NCI-H82 treated with DMSO at 0.1 percent for 48 hours (cell line): Measurements from ENCODE around the gene ALCAM.

ENCODE experiments used
- DNase-seq: peaks from one replicate; lab custom pipeline; 2025; ENCODE audit not compliant: unreplicated experiment; lab: John Stamatoyannopoulos, UW

The ALCAM gene

GRCh38 chr3:105356396-105356795 is 10.3 kb upstream of the ALCAM start:
- no peak for DNase-seq

- no peak for DNase-seq
Measured at GRCh38 chr3:105356988-105357387, 9.7 kb upstream of the ALCAM start.

GRCh38 chr3:105359098-105359762 is 7.5 kb upstream of the ALCAM start:
- DNase-seq: no peak

GRCh38 chr3:105360003-105360402 is 6.7 kb upstream of the ALCAM start:
- no peak for DNase-seq

- DNase-seq: no peak
Measured at GRCh38 chr3:105362021-105362665, 4.6 kb upstream of the ALCAM start.

GRCh38 chr3:105364128-105364527 is 2.6 kb upstream of the ALCAM start:
- DNase-seq: no peak

- DNase-seq: no peak
Measured at GRCh38 chr3:105365081-105365390, 1.7 kb upstream of the ALCAM start.

- DNase-seq: no peak
Measured at GRCh38 chr3:105365391-105366325, 1.1 kb upstream of the ALCAM start.

GRCh38 chr3:105367063-105367405 is 325 bp downstream of the ALCAM start:
- no peak for DNase-seq

GRCh38 chr3:105367406-105368213 is 901 bp downstream of the ALCAM start:
- DNase-seq: no peak

- DNase-seq: no peak
Measured at GRCh38 chr3:105368566-105369499, 2.1 kb downstream of the ALCAM start.

- DNase-seq: no peak
Measured at GRCh38 chr3:105369500-105370371, 3.0 kb downstream of the ALCAM start.

GRCh38 chr3:105373383-105373782 is 6.7 kb downstream of the ALCAM start:
- DNase-seq: no peak

- DNase-seq: no peak
Measured at GRCh38 chr3:105375750-105376511, 9.2 kb downstream of the ALCAM start.

- DNase-seq: no peak
Measured at GRCh38 chr3:105377716-105378115, 11.0 kb downstream of the ALCAM start.

GRCh38 chr3:105385179-105385578 is 18.5 kb downstream of the ALCAM start:
- DNase-seq: no peak

- DNase-seq: no peak
Measured at GRCh38 chr3:105385819-105386508, 19.3 kb downstream of the ALCAM start.
